Suprapubic skin (tissue), 3 donors: ENCODE measurements around the gene MYOM1.

Experiments
- EP300 ChIP-seq: sonication (generic); formaldehyde crosslinking; IDR thresholded peaks from one replicate; pipeline ENCODE4 v1.6.1; 2017; ENCODE audit warnings: antibody characterized with exemption
- TF ChIP-seq, protein P1 (sequence below), 2 donors: fragments of 200-600 bp in 1 of 2; fragments of 450-650 bp in 1 of 2; sonication (generic) in 1 of 2; IDR thresholded peaks; one replicate each; pipeline ENCODE4 v1.5.1; 2016 to 2019; ENCODE audit warnings: antibody characterized with exemption in 2 of 2, mild to moderate bottlenecking in 1 of 2, moderate library complexity in 1 of 2

DNA sequence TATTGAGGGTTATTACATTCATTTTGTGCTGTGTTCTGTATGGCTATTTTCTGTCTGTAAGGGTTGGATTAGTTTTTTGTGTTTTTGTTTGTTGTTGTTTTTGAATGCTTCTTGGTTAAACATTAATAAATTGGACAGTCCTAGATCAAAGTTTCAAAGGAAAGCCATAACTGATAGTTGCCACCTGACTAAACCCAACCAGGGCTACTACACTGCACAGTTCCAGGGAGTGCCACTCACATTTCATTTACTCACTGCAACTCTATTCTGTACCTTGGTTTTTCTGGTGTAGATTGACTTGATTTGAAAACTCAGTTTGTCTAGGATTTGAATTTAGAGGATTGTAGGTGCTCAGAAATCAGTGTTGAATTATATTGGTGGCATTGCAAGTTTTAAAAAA, 48.5 kb upstream of the MYOM1 start:
- TF ChIP-seq, protein P1, sequence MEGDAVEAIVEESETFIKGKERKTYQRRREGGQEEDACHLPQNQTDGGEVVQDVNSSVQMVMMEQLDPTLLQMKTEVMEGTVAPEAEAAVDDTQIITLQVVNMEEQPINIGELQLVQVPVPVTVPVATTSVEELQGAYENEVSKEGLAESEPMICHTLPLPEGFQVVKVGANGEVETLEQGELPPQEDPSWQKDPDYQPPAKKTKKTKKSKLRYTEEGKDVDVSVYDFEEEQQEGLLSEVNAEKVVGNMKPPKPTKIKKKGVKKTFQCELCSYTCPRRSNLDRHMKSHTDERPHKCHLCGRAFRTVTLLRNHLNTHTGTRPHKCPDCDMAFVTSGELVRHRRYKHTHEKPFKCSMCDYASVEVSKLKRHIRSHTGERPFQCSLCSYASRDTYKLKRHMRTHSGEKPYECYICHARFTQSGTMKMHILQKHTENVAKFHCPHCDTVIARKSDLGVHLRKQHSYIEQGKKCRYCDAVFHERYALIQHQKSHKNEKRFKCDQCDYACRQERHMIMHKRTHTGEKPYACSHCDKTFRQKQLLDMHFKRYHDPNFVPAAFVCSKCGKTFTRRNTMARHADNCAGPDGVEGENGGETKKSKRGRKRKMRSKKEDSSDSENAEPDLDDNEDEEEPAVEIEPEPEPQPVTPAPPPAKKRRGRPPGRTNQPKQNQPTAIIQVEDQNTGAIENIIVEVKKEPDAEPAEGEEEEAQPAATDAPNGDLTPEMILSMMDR (IDR thresholded peaks at IDR 0.05) = no peak
- TF ChIP-seq EP300 = no peak
